ENCODE data around the gene PDSS1.

- TF ChIP-seq CTCF (IDR thresholded peaks at IDR 0.05) (no peak), POLR2A (IDR thresholded peaks at IDR 0.05) (no peak)
Measured at GRCh38 chr10:26743091-26743490, 45.6 kb downstream of the PDSS1 start.
